ENCODE results near the gene CGNL1. TPM values are rescaled to one million over a fixed set of nuclear protein-coding genes. Genes with fewer than 3 reads are reported as not detected.

The CGNL1 gene
- total RNA-seq, 2 donors from 2014 or later, result 3.9 to 4.7 TPM

- H3K9ac ChIP-seq (ENCODE audit: low read depth in 2 of 2, low read length in 2 of 2), result no peak overlapping the region
- no peaks in the 10 kb centered on the region for H3K9me3 ChIP-seq
- TF ChIP-seq CTCF (IDR thresholded peaks at IDR 0.05), result no peak
- no peak overlapping the region for H3K4me3 ChIP-seq
- DNase-seq, result no peak
- intact Hi-C loops (cut with DNase I), result no loop called here
- no peaks in the 10 kb centered on the region for H3K4me1 ChIP-seq
- no peak overlapping the region for H3K27ac ChIP-seq
- H3K27me3 ChIP-seq, result no peaks in the 10 kb centered on the region
- no peaks in the 10 kb centered on the region for H3K36me3 ChIP-seq
Measured at GRCh38 chr15:57437564-57437963, 61.3 kb downstream of the CGNL1 start.

- H3K4me3 ChIP-seq, result no peak overlapping the region
- intact Hi-C loops (cut with DNase I), result no loop called here
- H3K27me3 ChIP-seq, result no peaks in the 10 kb centered on the region
- no peak overlapping the region for H3K9ac ChIP-seq (ENCODE audit: low read depth in 2 of 2, low read length in 2 of 2)
- no peak for DNase-seq
- no peaks in the 10 kb centered on the region for H3K36me3 ChIP-seq
- H3K4me1 ChIP-seq, result no peaks in the 10 kb centered on the region
- TF ChIP-seq CTCF (IDR thresholded peaks at IDR 0.05), result no peak
- no peaks in the 10 kb centered on the region for H3K9me3 ChIP-seq
- H3K27ac ChIP-seq, result no peak overlapping the region
Measured at GRCh38 chr15:57438166-57438565, 61.9 kb downstream of the CGNL1 start.

- H3K27ac ChIP-seq, result no peak overlapping the region
- H3K4me1 ChIP-seq, result no peaks in the 10 kb centered on the region
- no peaks in the 10 kb centered on the region for H3K9me3 ChIP-seq
- no peak for TF ChIP-seq CTCF (IDR thresholded peaks at IDR 0.05)
- H3K4me3 ChIP-seq, result no peak overlapping the region
- no peaks in the 10 kb centered on the region for H3K27me3 ChIP-seq
- no peak for DNase-seq
- no peak overlapping the region for H3K9ac ChIP-seq (ENCODE audit: low read depth in 2 of 2, low read length in 2 of 2)
- no peaks in the 10 kb centered on the region for H3K36me3 ChIP-seq
- intact Hi-C loops (cut with DNase I), result no loop called here
Measured at GRCh38 chr15:57439128-57440027, 63.1 kb downstream of the CGNL1 start.

- Histone ChIP-seq H3K4me3 (no peak overlapping the region), H3K27ac (no peak overlapping the region), H3K36me3 (no peaks in the 10 kb centered on the region), H3K9ac (ENCODE audit: low read depth in 2 of 2, low read length in 2 of 2) (no peak overlapping the region), H3K27me3 (no peaks in the 10 kb centered on the region), H3K4me1 (no peaks in the 10 kb centered on the region), H3K9me3 (no peaks in the 10 kb centered on the region)
- intact Hi-C loops (cut with DNase I), result no loop called here
- no peak for DNase-seq
- no peak for TF ChIP-seq CTCF (IDR thresholded peaks at IDR 0.05)
Measured at GRCh38 chr15:57440167-57440566, 63.9 kb downstream of the CGNL1 start.

- H3K27me3 ChIP-seq, result no peaks in the 10 kb centered on the region
Measured at GRCh38 chr15:57440799-57441198, 64.5 kb downstream of the CGNL1 start.

More at GRCh38 chr15:57440799-57441198, 64.5 kb downstream of the CGNL1 start:
- intact Hi-C loops (cut with DNase I), result no loop called here
- DNase-seq, result no peak
- H3K36me3 ChIP-seq, result no peaks in the 10 kb centered on the region
- no peak overlapping the region for H3K4me3 ChIP-seq
- no peak overlapping the region for H3K27ac ChIP-seq
- H3K9ac ChIP-seq (ENCODE audit: low read depth in 2 of 2, low read length in 2 of 2), result no peak overlapping the region
- no peak for TF ChIP-seq CTCF (IDR thresholded peaks at IDR 0.05)
- H3K4me1 ChIP-seq, result no peaks in the 10 kb centered on the region
- H3K9me3 ChIP-seq, result no peaks in the 10 kb centered on the region

All from colonic mucosa (tissue), 4 donors.